Stimulated activated CD8-positive, alpha-beta memory T cell treated with anti-CD3 and anti-CD28 coated beads, Interleukin-7, amount 100 ng/mL, for 48 hours (primary cell): ENCODE data around the gene FOXL3.
"Not testable (repeated sequence)": the region's sequence is repeated elsewhere in the genome, so short reads cannot be mapped to it uniquely, and the experiment has no call there.

ENCODE experiments used
- DNase-seq, 2 donors: peaks; one replicate each; pipeline ENCODE4 v3.0.0-alpha.2; 2020; ENCODE audit warnings: low read depth in 1 of 2; ENCODE audit errors: extremely low read depth in 1 of 2

The FOXL3 gene

DNA sequence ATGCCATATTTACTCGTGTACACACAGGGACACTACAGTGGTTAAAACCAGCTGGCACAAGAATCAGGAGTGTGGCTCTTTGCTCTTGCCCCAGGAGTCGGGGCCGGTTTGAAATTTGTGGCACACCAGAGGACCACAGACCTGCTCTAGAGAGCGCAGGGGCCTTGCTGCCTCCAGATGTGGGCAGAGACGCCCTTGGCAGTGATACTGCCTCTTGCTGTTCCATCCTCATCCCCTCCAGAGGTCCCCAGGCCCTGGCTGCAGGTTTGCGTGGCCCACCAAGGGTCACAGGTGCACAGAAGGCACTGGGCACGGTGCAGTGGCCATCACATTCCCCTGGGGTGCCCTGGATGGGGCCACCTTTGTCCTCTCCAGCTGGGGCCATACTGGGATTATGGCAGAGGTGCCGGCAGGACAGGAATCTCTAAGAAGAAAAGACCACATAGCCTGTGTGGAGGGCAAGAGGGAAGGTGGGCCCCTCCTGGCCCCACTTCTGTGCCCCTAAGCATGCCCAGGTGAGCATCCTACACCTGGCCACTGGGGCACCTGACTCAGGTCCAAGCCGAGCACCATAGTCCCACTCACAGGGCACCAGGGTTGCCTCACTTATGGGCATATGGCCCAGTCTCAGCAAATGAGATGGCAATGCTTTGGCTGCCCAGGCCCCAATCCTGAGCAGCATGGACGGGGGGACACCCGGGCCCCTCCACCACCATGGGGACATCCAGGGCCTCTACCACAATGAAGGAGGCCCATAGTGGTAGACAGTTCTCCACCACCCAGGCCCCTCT lies 45.6 kb downstream of the FOXL3 start:
- DNase-seq: no peak

DNA sequence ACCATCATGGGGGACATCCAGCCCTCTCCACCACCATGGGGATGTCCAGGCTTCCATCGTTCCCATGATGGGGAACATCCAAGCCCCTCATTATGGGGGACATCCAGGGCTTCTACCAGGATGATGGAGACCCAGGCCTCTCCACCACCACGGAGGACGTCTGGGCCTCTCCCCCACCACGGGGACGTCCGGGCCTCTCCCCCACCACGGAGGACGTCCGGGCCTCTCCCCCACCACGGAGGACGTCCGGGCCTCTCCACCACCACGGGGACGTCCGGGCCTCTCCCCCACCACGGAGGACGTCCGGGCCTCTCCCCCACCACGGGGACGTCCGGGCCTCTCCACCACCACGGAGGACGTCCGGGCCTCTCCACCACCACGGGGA lies 46.2 kb downstream of the FOXL3 start:
- not testable (repeated sequence) for DNase-seq

DNA sequence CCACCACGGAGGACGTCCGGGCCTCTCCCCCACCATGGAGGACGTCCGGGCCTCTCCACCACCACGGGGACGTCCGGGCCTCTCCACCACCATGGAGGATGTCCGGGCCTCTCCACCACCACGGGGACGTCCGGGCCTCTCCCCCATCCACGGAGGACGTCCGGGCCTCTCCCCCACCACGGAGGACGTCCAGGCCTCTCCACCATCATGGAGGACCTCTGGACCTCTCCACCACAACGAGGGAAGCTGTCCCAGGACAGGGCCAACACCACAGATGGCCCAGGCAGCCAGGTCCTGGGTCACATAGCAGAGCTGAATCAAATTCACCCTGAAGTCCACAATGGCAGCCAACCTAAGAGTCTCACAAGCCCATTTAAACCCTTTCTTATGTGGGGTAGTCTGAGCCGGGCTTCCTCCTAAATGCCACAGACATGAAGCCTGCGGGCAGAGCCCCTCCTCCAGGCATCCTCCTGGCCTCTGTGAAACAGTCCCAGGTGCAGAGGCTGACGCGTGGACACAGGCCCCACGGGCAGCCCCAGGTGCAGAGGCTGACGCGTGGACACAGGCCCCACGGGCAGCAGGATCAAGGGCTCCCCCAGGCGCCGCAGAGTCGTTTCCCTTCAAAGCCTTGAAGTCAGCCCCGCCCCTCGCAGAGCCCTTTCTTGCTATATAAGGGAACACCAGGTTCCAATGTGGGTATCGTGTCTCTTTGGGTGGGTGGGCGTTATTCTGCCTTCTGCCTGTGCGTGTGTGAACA lies 47.0 kb downstream of the FOXL3 start:
- DNase-seq: no peak

DNA sequence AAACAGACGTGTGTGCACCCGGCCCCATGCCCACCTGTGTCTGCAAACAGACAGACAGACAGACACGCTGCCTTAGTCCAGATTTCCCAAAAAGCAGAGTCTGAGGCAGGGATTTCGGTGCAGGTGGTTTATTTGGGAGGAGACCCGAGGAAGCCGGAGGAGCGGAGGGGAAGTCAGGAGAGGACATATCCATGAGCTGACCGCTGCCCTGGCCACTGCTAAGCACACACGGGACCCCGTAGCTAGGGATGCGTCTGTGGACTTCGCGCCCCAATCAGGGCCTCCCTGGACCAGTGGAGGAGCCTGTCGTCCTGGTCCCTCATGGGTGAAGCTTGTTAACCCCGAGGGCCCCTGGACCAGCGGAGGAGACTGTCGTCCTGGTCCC lies 47.6 kb downstream of the FOXL3 start:
- DNase-seq: no peak

DNA sequence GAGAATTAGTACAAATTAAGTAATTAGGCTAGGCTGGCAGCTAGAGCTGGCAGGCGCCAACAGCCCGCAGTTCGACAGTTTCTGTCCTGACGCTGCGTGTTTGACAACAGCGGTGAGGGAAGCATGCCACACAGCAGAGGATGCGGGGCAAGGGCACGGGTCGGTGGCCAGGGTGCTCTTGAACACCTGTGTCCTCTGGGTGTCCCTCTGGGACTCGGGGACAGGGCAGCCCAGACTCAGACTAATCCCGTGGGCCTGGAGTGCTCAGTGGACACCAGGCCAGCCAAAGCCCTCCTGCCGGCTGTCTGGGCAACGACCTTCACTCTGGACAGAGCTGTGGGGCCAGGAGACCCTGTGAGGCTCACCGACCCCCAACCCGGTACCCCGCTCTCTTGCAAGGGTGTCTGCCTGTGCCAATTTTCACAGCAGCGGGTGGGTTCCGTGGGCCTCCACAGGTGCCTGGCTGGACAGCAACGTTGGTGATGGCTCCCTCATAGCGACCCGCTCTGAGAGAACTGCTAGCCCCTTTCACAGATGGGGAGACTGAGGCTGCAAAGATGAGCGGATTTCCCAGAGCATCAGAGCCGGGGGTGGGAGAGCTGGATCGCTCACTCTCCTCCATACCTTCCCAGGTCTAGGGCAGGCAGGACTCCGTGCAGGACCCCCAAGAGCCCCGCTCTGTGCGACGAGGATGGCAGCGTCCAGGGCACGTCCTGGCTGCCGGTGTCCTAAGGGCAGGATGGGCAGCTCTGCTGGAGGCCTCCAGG lies 48.5 kb downstream of the FOXL3 start:
- no peak for DNase-seq

DNA sequence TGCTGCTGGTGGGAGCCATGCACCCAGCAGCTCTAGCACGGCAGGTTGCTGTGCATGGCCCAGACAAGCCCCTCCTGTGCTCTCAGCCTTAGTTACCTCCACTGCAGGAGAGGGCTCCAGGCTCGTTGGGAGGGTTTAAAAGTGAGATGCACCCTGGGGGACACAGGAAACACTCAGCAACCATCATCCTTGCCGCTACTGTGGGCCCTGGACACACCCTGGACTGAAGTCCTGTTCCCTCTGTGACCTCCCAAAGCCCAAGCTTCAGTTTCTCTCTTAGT lies 49.0 kb downstream of the FOXL3 start:
- no peak for DNase-seq

DNA sequence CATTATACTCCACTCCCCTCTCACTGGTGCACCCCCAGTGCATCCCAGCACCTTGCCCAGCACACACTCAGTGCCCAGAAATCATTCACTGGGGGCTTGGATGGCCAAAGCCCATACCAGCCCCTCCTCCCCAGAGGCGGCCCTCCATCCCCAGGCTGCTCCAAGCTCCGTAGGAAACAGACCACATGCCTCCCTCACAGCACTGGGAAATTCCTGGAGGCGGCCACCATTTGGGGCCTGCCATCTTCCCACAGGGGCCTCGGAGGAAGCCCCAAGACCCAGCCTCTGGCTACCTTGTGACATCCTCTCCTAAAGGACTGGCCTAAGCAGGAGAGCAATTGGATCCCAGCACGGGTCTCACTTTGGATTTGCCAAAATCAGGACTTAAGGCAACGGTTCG lies 49.7 kb downstream of the FOXL3 start:
- DNase-seq: no peak

DNA sequence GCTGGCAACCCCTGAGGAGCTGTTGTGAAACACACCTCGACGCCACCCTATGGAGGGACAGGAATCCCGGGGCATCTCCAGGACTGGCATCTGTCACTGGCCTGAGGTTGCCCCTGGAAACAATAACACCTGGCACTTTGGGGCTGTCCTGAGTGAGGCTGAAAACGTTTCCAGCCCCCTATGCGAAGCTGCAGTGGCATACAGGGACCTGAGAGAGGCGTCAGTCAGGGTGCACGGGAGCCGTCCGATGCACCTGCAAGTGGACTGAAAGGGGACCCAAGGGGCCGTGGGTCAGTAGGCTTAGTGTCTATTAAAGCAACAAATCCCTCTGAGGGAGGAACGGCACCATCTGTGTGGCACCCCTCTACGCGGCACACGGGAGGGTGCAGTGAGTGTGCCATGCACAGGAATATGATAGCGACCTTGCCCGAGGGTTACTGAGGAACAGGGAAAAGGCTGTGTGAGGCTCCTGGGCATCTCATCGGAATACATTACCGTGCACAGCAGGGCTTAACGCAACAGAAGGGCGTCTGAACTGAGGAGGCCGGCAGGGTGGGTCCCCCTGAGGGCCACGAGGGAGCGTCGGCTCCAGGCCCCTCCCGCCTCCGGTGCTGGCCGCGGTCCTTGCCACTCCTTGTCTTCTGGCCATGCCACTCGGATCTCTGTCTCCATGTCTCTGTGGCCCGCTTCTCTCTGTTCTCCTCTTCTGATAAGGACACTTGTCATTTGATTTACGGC lies 50.4 kb downstream of the FOXL3 start:
- DNase-seq: no peak
